Neural progenitor cell (in vitro differentiated cells): ENCODE results near the gene ANXA10. TPM values are rescaled to one million over a fixed set of nuclear protein-coding genes. Genes with fewer than 3 reads are reported as not detected.
"Not testable (repeated sequence)": the region's sequence is repeated elsewhere in the genome, so short reads cannot be mapped to it uniquely, and the experiment has no call there.

ENCODE experiments used
- DNase-seq: peaks from one replicate; pipeline ENCODE4 v3.0.0-alpha.2; 2016; ENCODE audit warnings: low spot score
- H2AFZ ChIP-seq: fragments of 200-600 bp; sonication (generic); replicated peaks from 2 replicates; pipeline ENCODE4 v1.6.1; 2016; ENCODE audit warnings: antibody characterized with exemption
- H3F3A ChIP-seq: fragments of 200-600 bp; sonication (generic); 2 replicates; pipeline ENCODE4 v1.6.1; 2016; ENCODE audit warnings: antibody characterized with exemption, low read depth
- H3K27ac ChIP-seq: fragments of 200-600 bp; sonication (generic); 2 replicates; pipeline ENCODE4 v1.5.1; 2016; ENCODE audit warnings: mild to moderate bottlenecking
- H3K27me3 ChIP-seq: fragments of 200-600 bp; sonication (generic); 2 replicates; pipeline ENCODE4 v1.6.1; 2016; ENCODE audit warnings: mild to moderate bottlenecking, moderate library complexity
- H3K36me3 ChIP-seq: fragments of 200-600 bp; sonication (generic); 2 replicates; pipeline ENCODE4 v1.5.1; 2016
- H3K4me1 ChIP-seq: fragments of 200-600 bp; sonication (generic); 2 replicates; pipeline ENCODE4 v1.6.1; 2016; ENCODE audit warnings: mixed run types
- H3K4me2 ChIP-seq: fragments of 200-600 bp; sonication (generic); 2 replicates; pipeline ENCODE4 v1.6.1; 2016
- H3K4me3 ChIP-seq: fragments of 200-600 bp; sonication (generic); 2 replicates; pipeline ENCODE4 v1.5.1; 2016
- H3K79me2 ChIP-seq: fragments of 200-600 bp; sonication (generic); 2 replicates; pipeline ENCODE4 v1.6.1; 2016; ENCODE audit warnings: low read depth
- H3K9ac ChIP-seq: fragments of 200-600 bp; sonication (generic); 2 replicates; pipeline ENCODE4 v1.6.1; 2016
- H3K9me3 ChIP-seq: fragments of 200-600 bp; sonication (generic); 2 replicates; pipeline ENCODE4 v1.5.1; 2016; ENCODE audit warnings: low read depth
- H4K20me1 ChIP-seq: fragments of 200-600 bp; sonication (generic); 2 replicates; pipeline ENCODE4 v1.6.1; 2016; ENCODE audit warnings: low read depth
- H3K27ac Mint-ChIP-seq: 3 replicates; pipeline ENCODE4 v1.8.0; 2021; ENCODE audit warnings: mixed read lengths
- H3K27me3 Mint-ChIP-seq: 2 replicates; pipeline ENCODE4 v1.8.0; 2022; ENCODE audit warnings: low read depth, mild to moderate bottlenecking, inconsistent platforms, moderate library complexity, mixed read lengths; ENCODE audit not compliant: insufficient read depth
- H3K36me3 Mint-ChIP-seq: 3 replicates; pipeline ENCODE4 v1.8.0; 2021; ENCODE audit warnings: mixed read lengths
- H3K4me1 Mint-ChIP-seq: 3 replicates; pipeline ENCODE4 v1.8.0; 2021; ENCODE audit warnings: mixed read lengths
- H3K4me3 Mint-ChIP-seq: 3 replicates; pipeline ENCODE4 v1.8.0; 2021; ENCODE audit warnings: mild to moderate bottlenecking, moderate library complexity, mixed read lengths
- H3K9me3 Mint-ChIP-seq: 3 replicates; pipeline ENCODE4 v1.8.0; 2020; ENCODE audit warnings: mixed read lengths
- EZH2 ChIP-seq: fragments of 200-600 bp; sonication (generic); IDR thresholded peaks from 2 replicates; pipeline ENCODE4 v1.6.1; 2017; ENCODE audit warnings: antibody characterized with exemption, mild to moderate bottlenecking, moderate library complexity
- EZH2phosphoT487 ChIP-seq: fragments of 200-600 bp; sonication (generic); IDR thresholded peaks from 2 replicates; pipeline ENCODE4 v1.6.1; 2017; ENCODE audit warnings: antibody characterized with exemption
- total RNA-seq: library from RNA; depleted of rRNA; stranded (reverse); fragments of >200 nt; gene quantifications from 2 replicates; pipeline ENCODE4 v1.2.3, GENCODE V29; 2015; ENCODE audit warnings: low replicate concordance
- TF ChIP-seq, protein P1 (sequence below): fragments of 200-600 bp; sonication (generic); IDR thresholded peaks from 2 replicates; pipeline ENCODE4 v1.5.1; 2017; ENCODE audit warnings: antibody characterized with exemption, mild to moderate bottlenecking

Gene ANXA10
- total RNA-seq, 1 donor from 2014 or later, result not detected

DNA sequence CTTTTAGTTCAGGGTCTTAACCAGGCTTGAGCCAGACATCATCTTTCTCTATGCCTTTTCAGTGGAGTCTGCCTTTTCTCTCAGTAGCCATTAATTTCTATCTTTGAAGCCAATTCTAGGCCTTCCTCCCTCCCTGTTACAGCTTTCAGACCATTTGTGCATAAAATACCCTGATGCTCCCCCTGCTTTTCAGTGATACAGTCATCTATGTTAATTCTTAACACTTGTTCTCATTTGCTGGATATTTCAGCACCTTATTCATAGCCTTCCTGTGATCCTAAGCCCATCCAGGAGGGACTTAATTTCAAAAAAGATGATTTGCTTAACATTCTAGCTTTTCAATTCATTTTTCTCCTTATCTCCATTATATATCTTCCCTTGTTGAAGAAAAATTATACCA, 42.3 kb downstream of the ANXA10 start:
- Mint-ChIP-seq H3K9me3 (peaks cover 2% of the 10 kb centered on the region), H3K4me1 (peaks cover 4% of the 10 kb centered on the region), H3K36me3 (no peaks in the 10 kb centered on the region), H3K27me3 (peaks cover 6% of the 10 kb centered on the region), H3K4me3 (no peak overlapping the region), H3K27ac (no peak overlapping the region)
- Histone ChIP-seq H3K4me1 (no peaks in the 10 kb centered on the region), H3K36me3 (no peaks in the 10 kb centered on the region), H3K4me3 (no peak overlapping the region), H2AFZ (peak overlapping the region; percentile 45), H3K27ac (no peak overlapping the region), H3K9me3 (no peaks in the 10 kb centered on the region), H3K4me2 (no peak overlapping the region), H3K79me2 (no peaks in the 10 kb centered on the region), H4K20me1 (no peaks in the 10 kb centered on the region), H3K27me3 (no peaks in the 10 kb centered on the region), H3F3A (no peaks in the 10 kb centered on the region), H3K9ac (no peak overlapping the region)
- TF ChIP-seq, protein P1, sequence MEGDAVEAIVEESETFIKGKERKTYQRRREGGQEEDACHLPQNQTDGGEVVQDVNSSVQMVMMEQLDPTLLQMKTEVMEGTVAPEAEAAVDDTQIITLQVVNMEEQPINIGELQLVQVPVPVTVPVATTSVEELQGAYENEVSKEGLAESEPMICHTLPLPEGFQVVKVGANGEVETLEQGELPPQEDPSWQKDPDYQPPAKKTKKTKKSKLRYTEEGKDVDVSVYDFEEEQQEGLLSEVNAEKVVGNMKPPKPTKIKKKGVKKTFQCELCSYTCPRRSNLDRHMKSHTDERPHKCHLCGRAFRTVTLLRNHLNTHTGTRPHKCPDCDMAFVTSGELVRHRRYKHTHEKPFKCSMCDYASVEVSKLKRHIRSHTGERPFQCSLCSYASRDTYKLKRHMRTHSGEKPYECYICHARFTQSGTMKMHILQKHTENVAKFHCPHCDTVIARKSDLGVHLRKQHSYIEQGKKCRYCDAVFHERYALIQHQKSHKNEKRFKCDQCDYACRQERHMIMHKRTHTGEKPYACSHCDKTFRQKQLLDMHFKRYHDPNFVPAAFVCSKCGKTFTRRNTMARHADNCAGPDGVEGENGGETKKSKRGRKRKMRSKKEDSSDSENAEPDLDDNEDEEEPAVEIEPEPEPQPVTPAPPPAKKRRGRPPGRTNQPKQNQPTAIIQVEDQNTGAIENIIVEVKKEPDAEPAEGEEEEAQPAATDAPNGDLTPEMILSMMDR, result no peak
- TF ChIP-seq EZH2 (no peak), EZH2phosphoT487 (no peak)
- DNase-seq, result no peak

DNA sequence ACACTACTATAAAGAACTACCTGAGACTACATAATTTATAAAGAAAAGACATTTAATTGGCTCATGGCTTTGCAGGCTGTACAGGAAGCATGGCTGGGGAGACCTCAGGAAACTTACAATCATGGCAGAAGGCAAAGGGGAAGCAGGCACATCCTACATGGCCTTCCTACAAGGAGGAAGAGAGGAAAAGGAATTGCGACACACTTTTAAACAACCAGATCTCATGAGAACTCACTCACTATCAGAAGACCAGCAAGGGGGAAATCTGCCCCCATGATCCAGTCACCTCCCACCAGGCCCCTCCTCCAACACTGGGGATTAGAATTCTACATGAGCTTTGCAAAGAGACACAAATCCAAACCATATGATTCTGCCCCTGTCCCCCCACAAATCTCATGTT, 43.5 kb downstream of the ANXA10 start:
- not testable (repeated sequence) for H4K20me1 ChIP-seq, H3K4me2 ChIP-seq, H3K36me3 Mint-ChIP-seq, H3K4me3 ChIP-seq, H3K36me3 ChIP-seq, H2AFZ ChIP-seq, H3F3A ChIP-seq, H3K4me3 Mint-ChIP-seq, H3K27me3 Mint-ChIP-seq, H3K79me2 ChIP-seq, H3K9ac ChIP-seq, DNase-seq, H3K4me1 ChIP-seq, H3K27ac Mint-ChIP-seq, H3K9me3 Mint-ChIP-seq, H3K27ac ChIP-seq, H3K9me3 ChIP-seq, H3K4me1 Mint-ChIP-seq, H3K27me3 ChIP-seq

DNA sequence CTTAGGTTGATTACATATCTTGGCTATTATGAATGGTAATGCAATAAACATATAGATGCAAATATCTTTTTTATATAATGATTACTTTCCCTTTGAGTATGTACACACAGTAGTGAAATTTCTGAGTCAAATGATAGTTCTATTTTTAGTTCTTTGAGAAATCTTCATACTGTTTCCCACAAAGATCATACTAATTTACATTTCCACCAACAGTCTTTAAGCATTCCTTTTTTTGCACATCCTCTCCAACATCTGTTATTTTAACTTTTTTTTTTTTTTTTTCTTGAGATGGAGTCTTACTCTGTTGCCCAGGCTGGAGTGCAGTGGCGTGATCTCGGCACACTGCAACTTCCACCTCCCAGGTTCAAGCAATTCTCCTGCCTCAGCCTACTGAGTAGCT, 45.4 kb downstream of the ANXA10 start:
- not testable (repeated sequence) for H3K27ac Mint-ChIP-seq, H3K27me3 ChIP-seq, H3K9me3 ChIP-seq, H3K36me3 ChIP-seq, H3K4me2 ChIP-seq, H3K9ac ChIP-seq, DNase-seq, H3K9me3 Mint-ChIP-seq, H4K20me1 ChIP-seq, H3K27ac ChIP-seq, H3K79me2 ChIP-seq, H3K4me1 Mint-ChIP-seq, H2AFZ ChIP-seq, H3K4me3 ChIP-seq, H3F3A ChIP-seq, H3K36me3 Mint-ChIP-seq, H3K27me3 Mint-ChIP-seq, H3K4me1 ChIP-seq, H3K4me3 Mint-ChIP-seq

DNA sequence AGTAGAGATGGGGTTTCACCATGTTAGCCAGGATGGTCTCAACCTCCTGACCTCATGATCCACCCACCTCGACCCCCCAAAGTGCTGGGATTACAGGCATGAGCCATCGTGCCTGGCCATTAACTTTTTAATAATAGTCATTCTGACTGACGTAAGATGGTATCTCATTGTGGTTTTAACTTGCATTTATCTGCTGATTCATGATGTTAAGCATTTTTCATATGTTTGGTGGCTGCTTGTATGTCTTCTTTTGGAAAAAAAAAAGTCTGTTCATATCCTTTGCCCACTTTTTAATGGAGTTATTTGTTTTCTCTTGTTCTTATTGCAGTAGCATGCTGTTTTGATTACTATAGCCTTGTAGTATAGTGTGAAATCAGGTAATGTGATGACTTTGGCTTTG, 45.8 kb downstream of the ANXA10 start:
- no peaks in the 10 kb centered on the region for H3F3A ChIP-seq
- no peaks in the 10 kb centered on the region for H3K79me2 ChIP-seq
- H3K9me3 ChIP-seq, result no peaks in the 10 kb centered on the region
- H2AFZ ChIP-seq, result no peak overlapping the region
- Mint-ChIP-seq H3K9me3 (peaks cover 2% of the 10 kb centered on the region), H3K4me3 (no peak overlapping the region), H3K27me3 (peaks cover 6% of the 10 kb centered on the region), H3K27ac (no peak overlapping the region), H3K4me1 (no peaks in the 10 kb centered on the region), H3K36me3 (no peaks in the 10 kb centered on the region)
- no peaks in the 10 kb centered on the region for H3K36me3 ChIP-seq
- H3K4me3 ChIP-seq, result no peak overlapping the region
- H4K20me1 ChIP-seq, result no peaks in the 10 kb centered on the region
- no peak overlapping the region for H3K9ac ChIP-seq
- no peaks in the 10 kb centered on the region for H3K4me1 ChIP-seq
- DNase-seq, result no peak
- TF ChIP-seq, protein P1, result no peak
- TF ChIP-seq EZH2phosphoT487 (no peak), EZH2 (no peak)
- H3K27me3 ChIP-seq, result no peaks in the 10 kb centered on the region
- no peak overlapping the region for H3K27ac ChIP-seq
- no peak overlapping the region for H3K4me2 ChIP-seq
